NCI-H1930 (cell line): ENCODE measurements around the gene TASL.
"Not testable (repeated sequence)": the region's sequence is repeated elsewhere in the genome, so short reads cannot be mapped to it uniquely, and the experiment has no call there.

Experiments used
- DNase-seq, 2 experiments: peaks; one replicate each; lab custom pipeline; 2025; lab: John Stamatoyannopoulos, UW

TASL gene

GRCh38 chrX:30576881-30577280, 685 bp downstream of the TASL start:
- DNase-seq = no peak

- no peak for DNase-seq
Observed at GRCh38 chrX:30573125-30573524, 4.4 kb downstream of the TASL start.

- DNase-seq = peak in 1 of 2 experiments; percentile 3
Observed at GRCh38 chrX:30572678-30573077, 4.9 kb downstream of the TASL start.

GRCh38 chrX:30572004-30572403, 5.6 kb downstream of the TASL start:
- DNase-seq = no peak

GRCh38 chrX:30570505-30570904, 7.1 kb downstream of the TASL start:
- DNase-seq = no peak

GRCh38 chrX:30568136-30568535, 9.4 kb downstream of the TASL start:
- DNase-seq = no peak

- not testable (repeated sequence) for DNase-seq
Observed at GRCh38 chrX:30563070-30563469, 14.5 kb downstream of the TASL start.

GRCh38 chrX:30561191-30561590, 16.4 kb downstream of the TASL start:
- no peak for DNase-seq

GRCh38 chrX:30538271-30538670, 39.3 kb downstream of the TASL start:
- DNase-seq = no peak

GRCh38 chrX:30533835-30534234, 43.7 kb downstream of the TASL start:
- no peak for DNase-seq

GRCh38 chrX:30533266-30533665, 44.3 kb downstream of the TASL start:
- no peak for DNase-seq

GRCh38 chrX:30530606-30531005, 47.0 kb downstream of the TASL start:
- DNase-seq = no peak

- DNase-seq = no peak
Observed at GRCh38 chrX:30525732-30526131, 51.8 kb downstream of the TASL start.

GRCh38 chrX:30521440-30522182, 56.0 kb downstream of the TASL start:
- no peak for DNase-seq

- no peak for DNase-seq
Observed at GRCh38 chrX:30513284-30513683, 64.3 kb downstream of the TASL start.
